HG02571 (cell line): ENCODE data around the gene TTLL5.

ENCODE experiments used
- ATAC-seq: cut with Tn5 transposase; IDR thresholded peaks from one replicate; pipeline ENCODE4 v1.9.1; 2021; ENCODE audit warnings: mild to moderate bottlenecking, moderate library complexity; ENCODE audit not compliant: unreplicated experiment

Gene TTLL5

GRCh38 chr14:75783602-75784313 lies 122.7 kb downstream of the TTLL5 start:
- no peak for ATAC-seq

- ATAC-seq, result no peak
Observed at GRCh38 chr14:75784314-75784686, 123.3 kb downstream of the TTLL5 start.

GRCh38 chr14:75793806-75794205 lies 132.8 kb downstream of the TTLL5 start:
- ATAC-seq, result no peak

DNA sequence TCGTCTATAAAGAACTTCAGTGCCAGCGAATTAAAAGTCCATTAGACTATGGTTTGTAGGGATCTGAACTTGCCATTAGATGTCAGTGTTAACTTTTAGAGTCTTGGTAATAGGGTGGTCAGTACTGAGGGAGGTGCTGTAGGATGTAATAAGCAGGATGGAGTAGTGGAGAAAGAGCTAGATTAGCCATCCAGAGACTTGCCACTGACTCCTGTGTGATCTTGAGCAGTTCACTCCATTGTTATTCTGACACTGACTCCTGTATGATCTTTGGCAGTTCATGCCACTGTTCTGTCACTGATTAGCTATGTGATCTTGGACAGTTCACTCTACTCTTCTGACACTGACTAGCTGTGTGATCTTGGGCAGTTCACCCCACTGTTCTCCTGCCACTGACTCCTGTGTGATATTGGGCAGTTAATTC lies 133.6 kb downstream of the TTLL5 start:
- ATAC-seq, result no peak

DNA sequence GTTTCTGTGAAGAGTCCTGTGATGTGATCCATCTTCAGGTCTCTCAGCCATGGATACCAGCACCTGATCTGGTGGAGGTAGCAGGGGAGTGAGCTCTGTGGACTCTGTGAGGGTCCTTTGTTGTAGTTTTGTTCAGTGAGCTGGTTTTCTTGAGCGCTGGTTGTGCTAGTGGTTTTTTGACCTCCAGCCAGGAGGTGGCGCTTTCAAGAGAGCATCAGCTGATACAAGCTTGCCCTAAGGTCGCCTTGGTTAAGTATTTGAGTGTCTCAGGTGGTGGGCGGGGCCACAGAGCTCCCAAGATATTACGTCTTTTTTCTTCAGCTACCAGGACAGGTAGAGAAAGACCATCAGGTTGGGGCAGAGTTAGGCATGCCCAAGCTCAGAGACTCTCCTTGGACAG lies 139.7 kb downstream of the TTLL5 start:
- no peak for ATAC-seq

GRCh38 chr14:75802486-75802885 lies 141.4 kb downstream of the TTLL5 start:
- ATAC-seq, result no peak

DNA sequence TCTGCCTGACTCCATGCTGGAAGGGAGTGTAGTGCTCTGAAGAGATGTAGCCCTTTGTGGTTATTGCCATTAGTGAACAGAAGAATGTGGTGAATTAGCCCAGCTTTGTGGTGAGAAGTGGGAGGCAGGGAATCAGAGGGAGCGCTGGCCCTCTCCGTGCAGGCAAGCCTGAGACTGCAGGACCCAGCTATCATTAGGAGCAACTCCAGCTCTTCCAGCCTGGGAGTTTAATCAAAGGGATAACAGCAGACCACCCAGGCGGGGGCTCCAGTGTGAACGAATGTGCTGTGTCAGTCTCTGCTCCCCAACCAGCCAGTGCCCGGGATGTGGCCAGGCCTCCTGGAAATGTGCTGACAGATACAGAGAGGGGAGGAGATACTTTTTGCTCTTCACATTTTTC lies 142.7 kb downstream of the TTLL5 start:
- no peak for ATAC-seq

DNA sequence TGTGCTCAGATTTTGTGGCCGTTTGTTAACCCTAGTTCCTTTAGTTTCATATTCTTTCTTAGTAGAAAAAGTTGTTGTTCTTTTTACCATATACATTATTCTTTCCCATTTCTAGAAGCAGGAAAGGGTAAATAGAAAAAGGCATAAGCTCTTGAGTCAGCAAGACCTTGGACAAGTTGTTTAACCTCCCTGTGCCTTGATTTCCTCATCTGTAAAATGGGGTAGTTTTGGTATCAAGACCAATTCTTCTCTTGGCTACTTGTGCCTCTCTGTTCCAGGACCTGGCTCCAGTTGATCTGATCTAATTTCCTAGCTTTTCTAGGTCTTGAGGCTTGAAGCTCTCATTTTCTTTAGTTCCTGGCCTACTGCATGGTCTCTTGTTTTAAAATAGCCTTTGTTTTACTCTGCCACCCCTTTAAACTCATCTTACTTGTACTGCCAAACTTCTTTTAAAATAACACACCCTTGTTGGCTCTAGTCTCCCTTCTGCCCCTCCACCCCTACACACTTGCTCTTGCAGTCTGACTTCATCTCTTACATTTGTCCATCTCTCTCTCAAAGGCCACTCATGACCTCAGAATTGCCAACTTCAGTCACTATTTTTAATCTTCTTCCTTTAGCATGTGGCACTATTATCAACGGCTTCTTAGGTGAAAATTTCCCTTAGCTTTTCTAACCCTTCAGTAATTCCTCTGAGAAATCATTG lies 143.7 kb downstream of the TTLL5 start:
- no peak for ATAC-seq

GRCh38 chr14:75805646-75806045 lies 144.6 kb downstream of the TTLL5 start:
- no peak for ATAC-seq

- no peak for ATAC-seq
Observed at GRCh38 chr14:75806352-75806832, 145.3 kb downstream of the TTLL5 start.

DNA sequence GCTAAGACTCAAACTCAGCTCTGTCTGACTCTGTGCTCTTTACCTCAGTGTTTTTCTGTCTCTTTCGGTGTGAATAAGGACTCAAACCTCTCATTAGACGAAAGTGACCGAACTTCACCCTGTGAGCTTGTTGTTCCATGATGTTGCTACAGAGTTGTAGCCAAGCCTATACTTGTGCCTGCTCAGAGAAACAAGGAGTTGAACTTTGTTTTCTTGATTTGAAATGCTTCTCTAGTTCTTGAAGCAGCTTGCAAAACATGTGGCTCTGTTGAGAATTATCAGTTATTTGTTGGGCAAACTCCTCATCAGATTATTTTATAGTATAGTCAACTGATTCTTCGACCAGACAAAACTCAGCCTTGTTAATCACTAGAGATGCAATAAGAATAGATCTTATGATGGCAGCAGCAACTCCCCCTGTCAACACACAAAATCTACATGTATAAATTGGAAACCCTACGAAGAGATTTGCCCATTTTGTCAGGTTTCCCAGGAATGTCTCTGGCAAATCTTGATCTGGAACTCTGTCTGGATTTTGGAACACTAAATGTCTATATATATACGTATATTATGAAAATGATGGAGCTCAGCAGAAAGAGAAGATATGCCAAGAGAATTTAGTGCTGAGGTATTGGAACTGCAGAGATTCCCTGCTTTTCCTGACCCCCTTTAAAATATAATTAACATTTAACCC lies 146.8 kb downstream of the TTLL5 start:
- ATAC-seq, result no peak

- ATAC-seq, result no peak
Observed at GRCh38 chr14:75811136-75811829, 150.2 kb downstream of the TTLL5 start.

DNA sequence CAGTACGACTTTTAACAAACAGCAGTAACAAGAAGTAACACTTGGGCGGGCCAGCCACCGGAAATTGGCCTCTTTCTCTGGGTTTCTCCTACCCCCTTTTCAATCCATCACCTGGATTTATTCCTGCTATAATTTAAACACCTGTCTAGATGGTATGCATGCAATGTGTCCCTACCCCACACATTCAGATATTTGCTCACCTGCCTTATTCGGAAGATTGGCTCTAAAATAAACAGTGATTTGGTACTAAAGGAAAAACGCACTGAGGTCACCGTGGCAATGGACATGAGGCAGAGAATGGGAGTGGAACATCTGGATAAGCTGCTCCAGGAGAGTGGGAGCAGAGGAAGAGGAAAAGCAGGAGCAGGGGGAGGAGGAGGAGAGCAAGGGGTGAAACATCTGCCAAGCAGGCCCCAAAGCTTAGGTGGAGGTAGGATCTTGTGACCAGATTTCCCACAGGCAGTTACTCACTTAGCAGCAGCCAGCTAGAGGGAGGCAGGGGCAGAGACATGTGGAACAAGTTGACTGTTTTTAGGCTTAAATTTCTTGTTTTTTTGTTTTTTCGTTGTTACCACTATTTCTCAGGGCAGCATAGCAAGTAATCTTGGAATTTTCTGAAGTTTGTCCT lies 150.9 kb downstream of the TTLL5 start:
- no peak for ATAC-seq

GRCh38 chr14:75812622-75813021 lies 151.6 kb downstream of the TTLL5 start:
- ATAC-seq, result no peak

GRCh38 chr14:75820761-75821160 lies 159.7 kb downstream of the TTLL5 start:
- ATAC-seq, result no peak

GRCh38 chr14:75821831-75822521 lies 160.9 kb downstream of the TTLL5 start:
- no peak for ATAC-seq

DNA sequence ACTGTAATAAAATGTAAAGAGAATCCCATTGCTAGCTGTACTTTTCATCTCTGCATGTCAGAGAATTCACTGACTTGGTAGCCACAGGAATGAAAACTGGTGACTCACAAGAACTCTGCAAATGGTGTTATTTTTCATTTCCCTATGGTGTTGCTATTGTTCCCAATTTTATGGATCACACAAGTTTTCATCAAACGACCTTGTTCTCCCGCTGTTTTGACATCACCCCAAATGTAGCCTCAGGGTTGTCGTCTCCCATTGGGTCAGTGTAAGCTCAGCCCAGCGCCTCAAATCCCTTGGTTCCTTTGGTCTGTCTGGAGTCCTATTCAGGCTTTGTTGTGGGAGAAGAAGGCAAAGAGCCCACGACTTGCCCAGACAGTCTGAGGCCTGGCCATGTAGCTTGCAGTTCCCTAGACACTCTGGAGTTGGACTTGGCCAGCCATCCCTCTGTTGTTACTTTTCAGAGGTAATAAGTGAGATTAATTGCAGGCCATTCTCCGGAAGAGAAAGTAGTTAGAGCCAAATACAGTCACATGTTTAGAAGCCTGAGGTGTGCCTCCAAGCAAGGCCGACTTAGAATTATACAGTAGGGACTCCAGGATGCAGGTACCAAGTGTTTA lies 161.6 kb downstream of the TTLL5 start:
- no peak for ATAC-seq

- ATAC-seq, result no peak
Observed at GRCh38 chr14:75823334-75823733, 162.3 kb downstream of the TTLL5 start.

GRCh38 chr14:75824318-75824717 lies 163.3 kb downstream of the TTLL5 start:
- ATAC-seq, result no peak

DNA sequence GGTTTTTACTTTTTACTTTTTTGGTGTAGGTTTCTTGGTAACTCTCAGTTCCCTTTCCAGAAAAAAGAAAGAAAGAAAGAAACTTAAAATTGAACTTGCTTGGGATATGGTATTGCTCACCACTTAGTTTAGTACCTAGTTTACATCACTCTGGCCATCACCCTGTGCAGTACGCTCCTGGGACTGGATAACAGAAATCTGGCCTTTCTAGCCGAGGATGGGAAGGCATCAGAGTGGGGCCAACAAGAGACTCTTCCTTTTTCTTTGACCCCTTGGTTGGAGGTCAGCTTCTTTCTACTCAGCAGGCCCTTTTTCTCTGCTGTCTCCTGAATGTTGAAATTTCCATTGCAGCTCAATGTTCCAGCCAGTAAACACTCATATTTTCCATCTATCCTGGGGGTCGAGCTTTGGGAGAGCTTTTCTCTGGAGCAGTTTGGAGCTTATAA lies 164.1 kb downstream of the TTLL5 start:
- no peak for ATAC-seq
